NT2/D1 (cell line): ENCODE results near the gene PRKG1.

Experiments used
- SUZ12 ChIP-seq: IDR thresholded peaks from 2 replicates; pipeline ENCODE4 v1.6.1; 2011; ENCODE audit not compliant: insufficient read length, insufficient read depth; ENCODE audit errors: extremely low read depth
- YY1 ChIP-seq: IDR thresholded peaks from 2 replicates; pipeline ENCODE4 v1.6.1; 2011; ENCODE audit not compliant: insufficient read length, insufficient read depth
- ZNF274 ChIP-seq: IDR thresholded peaks from 2 replicates; pipeline ENCODE4 v1.6.1; 2011; ENCODE audit warnings: mild to moderate bottlenecking, low read depth, low read length

- no peak for TF ChIP-seq YY1
- TF ChIP-seq ZNF274: no peak
- TF ChIP-seq SUZ12: no peak
These were observed 912.2 kb downstream of the PRKG1 start for GRCh38 chr10:51986516-51986915.
